Mucosa of descending colon (tissue), 3 donors: ENCODE measurements around the gene TBKBP1. TPM values are rescaled to one million over a fixed set of nuclear protein-coding genes. Genes with fewer than 3 reads are reported as not detected.

Experiments used
- ATAC-seq: fragments of 200-7000 bp; cut with Tn5 transposase; one replicate; pipeline ENCODE4 v1.9.1; 2020; ENCODE audit warnings: mild to moderate bottlenecking, moderate library complexity
- DNase-seq, 3 donors: peaks; one replicate each; pipeline ENCODE4 v3.0.0-alpha.2; 2020
- H3K36me3 ChIP-seq: fragments of 200-600 bp; one replicate; pipeline ENCODE4 v1.8.0; 2021; ENCODE audit warnings: low read depth, mild to moderate bottlenecking
- H3K4me1 ChIP-seq: fragments of 200-600 bp; one replicate; pipeline ENCODE4 v1.8.0; 2021; ENCODE audit warnings: low read depth, mild to moderate bottlenecking
- H3K4me3 ChIP-seq: fragments of 200-600 bp; one replicate; pipeline ENCODE4 v1.8.0; 2021; ENCODE audit warnings: mild to moderate bottlenecking
- H3K9me3 ChIP-seq: fragments of 200-600 bp; one replicate; pipeline ENCODE4 v1.8.0; 2021; ENCODE audit warnings: mild to moderate bottlenecking
- intact Hi-C, 2 donors: fragments of 100-400 bp; cut with DNase I in 1 of 2; cut with micrococcal nuclease in 1 of 2; formaldehyde crosslinking; loops; one replicate each; pipeline versions ENCODE4 v1.11.0 to v1.11.1; 2022; cut with DNase I, micrococcal nuclease
- total RNA-seq, 3 donors: library from RNA; stranded (reverse); fragmentation: NEBNext Ultra II Directional in 2 of 3; extraction: Animal tissue kit (Norgen Biotek cat#: 25700) in 2 of 3; gene quantifications; one replicate each; pipeline versions ENCODE4 v1.2.1 to v1.2.4, GENCODE V29; 2021 to 2023
- TF ChIP-seq, protein P1 (sequence below): fragments of 200-600 bp; IDR thresholded peaks from one replicate; pipeline ENCODE4 v1.8.0; 2022; ENCODE audit warnings: antibody characterized with exemption, mild to moderate bottlenecking
- donor health status: DM: no; HTN: no; CAD: no; lungs with moderate emphysema.
- donor health status: DM: no; HTN: no; CAD: no.
- donor health status: DM: no; HTN: yes; CAD: no.

TBKBP1 gene
- total RNA-seq, 3 donors from 2014 or later = 2.3 to 20.3 (median 3.2) TPM

DNA sequence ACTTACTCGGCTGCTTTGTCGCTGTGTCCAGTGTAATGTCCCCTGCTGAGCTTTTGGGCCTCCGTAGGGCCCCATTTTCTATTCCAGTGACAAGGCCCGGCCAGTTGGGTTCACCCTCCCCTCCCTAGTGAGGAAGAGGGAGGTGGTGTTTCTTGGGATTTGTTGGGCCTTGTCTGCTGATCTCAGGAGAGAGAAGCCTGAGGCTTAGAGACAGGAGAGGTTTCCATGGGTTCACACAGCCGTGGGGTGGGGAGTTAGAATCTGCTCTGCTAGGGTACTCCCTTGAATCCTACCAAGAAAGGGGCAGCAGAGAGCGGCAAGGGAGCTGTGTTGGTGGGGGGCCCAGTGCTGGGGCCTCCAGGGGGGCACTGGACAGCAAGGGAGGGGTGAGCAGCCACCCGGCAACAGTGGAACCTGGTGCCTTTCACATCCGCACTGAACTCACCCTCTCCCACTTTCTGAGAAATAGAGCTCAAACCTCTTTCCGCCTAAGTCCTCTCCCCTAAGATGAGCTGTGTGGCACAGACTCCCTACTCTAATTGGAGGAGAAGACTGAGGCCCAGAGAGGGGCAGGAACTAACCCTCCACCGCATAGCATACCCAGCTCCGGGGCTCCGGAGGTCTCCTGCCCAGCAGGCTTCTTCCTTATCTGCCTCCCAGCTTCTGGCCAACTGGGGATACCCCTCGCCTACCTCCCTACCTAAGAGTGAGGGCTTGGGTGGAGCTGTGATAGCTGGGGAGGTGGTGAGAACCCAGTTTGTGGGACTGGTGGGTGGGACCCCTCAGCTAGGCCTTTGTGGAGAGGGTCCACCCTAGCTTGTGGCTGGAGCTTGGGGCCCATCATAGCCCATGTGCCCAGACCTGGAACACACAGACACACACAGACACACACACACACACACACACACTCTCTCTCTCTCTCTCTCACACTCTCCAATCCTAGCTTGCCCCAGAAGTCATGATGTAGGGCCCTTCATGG is 6.8 kb downstream of the TBKBP1 start:
- intact Hi-C loops = no loop called here

GRCh38 chr17:47701608-47702007 is 7.6 kb downstream of the TBKBP1 start:
- peak in 1 of 3 donors; percentile 16 for DNase-seq
- Histone ChIP-seq H3K4me1 (no peaks in the 10 kb centered on the region), H3K9me3 (no peaks in the 10 kb centered on the region), H3K36me3 (no peaks in the 10 kb centered on the region), H3K4me3 (no peak overlapping the region)
- TF ChIP-seq, protein P1, sequence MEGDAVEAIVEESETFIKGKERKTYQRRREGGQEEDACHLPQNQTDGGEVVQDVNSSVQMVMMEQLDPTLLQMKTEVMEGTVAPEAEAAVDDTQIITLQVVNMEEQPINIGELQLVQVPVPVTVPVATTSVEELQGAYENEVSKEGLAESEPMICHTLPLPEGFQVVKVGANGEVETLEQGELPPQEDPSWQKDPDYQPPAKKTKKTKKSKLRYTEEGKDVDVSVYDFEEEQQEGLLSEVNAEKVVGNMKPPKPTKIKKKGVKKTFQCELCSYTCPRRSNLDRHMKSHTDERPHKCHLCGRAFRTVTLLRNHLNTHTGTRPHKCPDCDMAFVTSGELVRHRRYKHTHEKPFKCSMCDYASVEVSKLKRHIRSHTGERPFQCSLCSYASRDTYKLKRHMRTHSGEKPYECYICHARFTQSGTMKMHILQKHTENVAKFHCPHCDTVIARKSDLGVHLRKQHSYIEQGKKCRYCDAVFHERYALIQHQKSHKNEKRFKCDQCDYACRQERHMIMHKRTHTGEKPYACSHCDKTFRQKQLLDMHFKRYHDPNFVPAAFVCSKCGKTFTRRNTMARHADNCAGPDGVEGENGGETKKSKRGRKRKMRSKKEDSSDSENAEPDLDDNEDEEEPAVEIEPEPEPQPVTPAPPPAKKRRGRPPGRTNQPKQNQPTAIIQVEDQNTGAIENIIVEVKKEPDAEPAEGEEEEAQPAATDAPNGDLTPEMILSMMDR = no peak
- intact Hi-C loops = no loop called here
- ATAC-seq = no peak

More for the DNA sequence above, 6.8 kb downstream of the TBKBP1 start:
- Histone ChIP-seq H3K36me3 (no peaks in the 10 kb centered on the region), H3K9me3 (no peaks in the 10 kb centered on the region), H3K4me1 (no peaks in the 10 kb centered on the region), H3K4me3 (no peak overlapping the region)
- DNase-seq = peak in 1 of 3 donors; percentile 23
- ATAC-seq = no peak
- TF ChIP-seq, protein P1 = no peak

DNA sequence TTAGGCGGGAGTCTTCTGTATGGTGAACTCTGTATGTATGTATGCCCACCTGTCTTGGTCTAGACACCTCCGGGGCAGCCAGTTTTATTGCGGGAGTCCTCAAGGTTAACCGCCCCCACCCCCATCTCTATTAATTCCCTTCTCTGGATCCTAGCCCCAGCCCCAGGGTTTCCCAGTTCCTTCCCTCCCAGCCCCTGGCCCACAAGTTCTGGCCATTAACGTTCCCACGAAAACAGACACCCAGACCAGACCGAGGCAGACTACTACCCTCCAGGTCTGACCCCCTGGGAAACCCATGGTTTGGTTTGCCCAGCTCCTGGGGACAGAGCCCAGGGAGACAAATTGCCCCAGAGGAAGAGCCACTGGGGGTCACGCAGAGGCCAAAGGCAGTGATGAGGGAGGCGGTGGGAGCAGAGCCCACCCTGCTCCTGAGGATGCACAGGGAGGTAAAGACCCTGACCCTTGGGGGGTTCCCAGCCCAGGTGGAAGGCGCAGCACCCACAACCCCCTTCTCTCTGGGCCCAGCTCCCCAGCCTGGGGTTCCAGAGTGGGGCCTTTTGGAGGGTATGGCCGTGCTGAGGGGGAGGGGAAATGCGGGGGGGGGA is 8.5 kb downstream of the TBKBP1 start:
- H3K4me1 ChIP-seq = no peaks in the 10 kb centered on the region
- ATAC-seq = no peak
- no peak for DNase-seq
- H3K9me3 ChIP-seq = no peaks in the 10 kb centered on the region
- intact Hi-C loops = no loop called here
- TF ChIP-seq, protein P1 = no peak
- H3K4me3 ChIP-seq = no peak overlapping the region
- no peaks in the 10 kb centered on the region for H3K36me3 ChIP-seq

DNA sequence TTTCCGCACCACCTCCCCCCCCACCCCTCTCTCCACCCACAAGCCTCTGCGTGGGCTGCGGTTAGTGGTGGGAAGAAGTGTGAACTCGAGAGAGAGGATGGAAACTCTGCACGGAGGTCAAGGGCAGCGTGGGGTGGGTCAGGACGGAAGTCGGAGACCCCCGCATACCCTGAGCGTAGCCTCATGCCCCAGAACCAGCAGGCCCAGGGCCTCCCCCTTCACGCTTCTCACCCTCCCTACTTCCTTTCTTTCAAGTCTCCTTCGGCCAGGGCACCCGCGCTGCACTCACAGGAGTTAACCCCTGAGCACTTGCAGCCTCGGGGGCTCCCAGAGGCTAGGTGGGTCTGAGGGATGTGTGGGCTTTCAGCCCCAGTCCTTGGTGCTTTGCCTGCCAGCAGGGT is 9.2 kb downstream of the TBKBP1 start:
- Histone ChIP-seq H3K4me3 (no peak overlapping the region), H3K36me3 (no peaks in the 10 kb centered on the region), H3K9me3 (no peaks in the 10 kb centered on the region), H3K4me1 (no peaks in the 10 kb centered on the region)
- ATAC-seq (peak; percentile 27), DNase-seq (peak in 2 of 3 donors; percentile 42 to 72)
- intact Hi-C loops = no loop called here
- TF ChIP-seq, protein P1 = no peak

- no peak overlapping the region for H3K4me3 ChIP-seq
- DNase-seq = no peak
- TF ChIP-seq, protein P1 = no peak
- H3K4me1 ChIP-seq = no peaks in the 10 kb centered on the region
- intact Hi-C loops = no loop called here
- no peak for ATAC-seq
- no peaks in the 10 kb centered on the region for H3K9me3 ChIP-seq
- H3K36me3 ChIP-seq = no peaks in the 10 kb centered on the region
These were observed 9.7 kb downstream of the TBKBP1 start for GRCh38 chr17:47703671-47704070.
